ENCODE results near the gene SIL1.

The SIL1 gene

GRCh38 chr5:138961729-138962128 lies 236.4 kb downstream of the SIL1 start:
- in situ Hi-C loops (cut with HindIII; ENCODE audit: low pct_unique_long_range_greater_than_20kb, low sequenced_read_pairs) = no loop called here

GRCh38 chr5:138961221-138961620 lies 236.9 kb downstream of the SIL1 start:
- no peak for DNase-seq (ENCODE audit: low read depth in 1 of 2, low spot score in 1 of 2)
- in situ Hi-C loops (cut with HindIII; ENCODE audit: low pct_unique_long_range_greater_than_20kb, low sequenced_read_pairs) = no loop called here
- TF ChIP-seq JUND (IDR thresholded peaks at IDR 0.05; ENCODE audit: low read depth) = no peak

More at GRCh38 chr5:138961729-138962128, 236.4 kb downstream of the SIL1 start:
- TF ChIP-seq JUND (IDR thresholded peaks at IDR 0.05; ENCODE audit: low read depth) = no peak
- no peak for DNase-seq (ENCODE audit: low read depth in 1 of 2, low spot score in 1 of 2)

- in situ Hi-C loops (cut with HindIII; ENCODE audit: low pct_unique_long_range_greater_than_20kb, low sequenced_read_pairs) = no loop called here
- TF ChIP-seq JUND (IDR thresholded peaks at IDR 0.05; ENCODE audit: low read depth) = no peak
- no peak for DNase-seq (ENCODE audit: low read depth in 1 of 2, low spot score in 1 of 2)
Observed at GRCh38 chr5:138960145-138960692, 237.9 kb downstream of the SIL1 start.

GRCh38 chr5:138956801-138957200 lies 241.4 kb downstream of the SIL1 start:
- no peak for DNase-seq (ENCODE audit: low read depth in 1 of 2, low spot score in 1 of 2)
- in situ Hi-C loops (cut with HindIII; ENCODE audit: low pct_unique_long_range_greater_than_20kb, low sequenced_read_pairs) = no loop called here
- TF ChIP-seq JUND (IDR thresholded peaks at IDR 0.05; ENCODE audit: low read depth) = no peak

- TF ChIP-seq JUND (IDR thresholded peaks at IDR 0.05; ENCODE audit: low read depth) = no peak
- no peak for DNase-seq (ENCODE audit: low read depth in 1 of 2, low spot score in 1 of 2)
- in situ Hi-C loops (cut with HindIII; ENCODE audit: low pct_unique_long_range_greater_than_20kb, low sequenced_read_pairs) = no loop called here
Observed at GRCh38 chr5:138955671-138956295, 242.4 kb downstream of the SIL1 start.

- in situ Hi-C loops (cut with HindIII; ENCODE audit: low pct_unique_long_range_greater_than_20kb, low sequenced_read_pairs) = no loop called here
- DNase-seq (ENCODE audit: low read depth in 1 of 2, low spot score in 1 of 2) = no peak
- TF ChIP-seq JUND (IDR thresholded peaks at IDR 0.05; ENCODE audit: low read depth) = no peak
Observed at GRCh38 chr5:138955013-138955660, 243.0 kb downstream of the SIL1 start.

- no peak for TF ChIP-seq JUND (IDR thresholded peaks at IDR 0.05; ENCODE audit: low read depth)
- DNase-seq (ENCODE audit: low read depth in 1 of 2, low spot score in 1 of 2) = no peak
- in situ Hi-C loops (cut with HindIII; ENCODE audit: low pct_unique_long_range_greater_than_20kb, low sequenced_read_pairs) = no loop called here
Observed at GRCh38 chr5:138954257-138955012, 243.7 kb downstream of the SIL1 start.

GRCh38 chr5:138953387-138954256 lies 244.5 kb downstream of the SIL1 start:
- no peak for TF ChIP-seq JUND (IDR thresholded peaks at IDR 0.05; ENCODE audit: low read depth)
- in situ Hi-C loops (cut with HindIII; ENCODE audit: low pct_unique_long_range_greater_than_20kb, low sequenced_read_pairs) = no loop called here
- DNase-seq (ENCODE audit: low read depth in 1 of 2, low spot score in 1 of 2) = no peak

GRCh38 chr5:138952962-138953361 lies 245.2 kb downstream of the SIL1 start:
- in situ Hi-C loops (cut with HindIII; ENCODE audit: low pct_unique_long_range_greater_than_20kb, low sequenced_read_pairs) = no loop called here

GRCh38 chr5:138951986-138952735 lies 246.0 kb downstream of the SIL1 start:
- DNase-seq (ENCODE audit: low read depth in 1 of 2, low spot score in 1 of 2) = no peak
- in situ Hi-C loops (cut with HindIII; ENCODE audit: low pct_unique_long_range_greater_than_20kb, low sequenced_read_pairs) = no loop called here
- TF ChIP-seq JUND (IDR thresholded peaks at IDR 0.05; ENCODE audit: low read depth) = no peak

More at GRCh38 chr5:138952962-138953361, 245.2 kb downstream of the SIL1 start:
- no peak for TF ChIP-seq JUND (IDR thresholded peaks at IDR 0.05; ENCODE audit: low read depth)
- no peak for DNase-seq (ENCODE audit: low read depth in 1 of 2, low spot score in 1 of 2)
